ENCODE data around the gene MUS81. TPM values are rescaled to one million over a fixed set of nuclear protein-coding genes. Genes with fewer than 3 reads are reported as not detected.

MUS81 gene
- total and polyA plus RNA-seq, 9 of the 15 experiments (the other 6 are each of a cell fraction or from before 2014, with no cell fraction given) = 13.4 to 118 (median 53.7) TPM

- TF ChIP-seq CHCHD3 (CRISPR knock-in tag; IDR thresholded peaks at IDR 0.05) = 0 out of 2 replicates have a peak, but pooled peaks have one; percentile 44
- TF ChIP-seq ZBTB49 (CRISPR knock-in tag; IDR thresholded peaks at IDR 0.05; ENCODE audit: borderline replicate concordance) = no peak
- TF ChIP-seq CREB1 (IDR thresholded peaks at IDR 0.05) = peak; percentile 59; the same call in 1 of the 2 replicates
- TF ChIP-seq CREB1 (CRISPR knock-in tag; IDR thresholded peaks at IDR 0.05) = peak; percentile 75; the same call in 1 of the 2 replicates
- TF ChIP-seq ZBTB17 (CRISPR knock-in tag; IDR thresholded peaks at IDR 0.05) = no peak
- TF ChIP-seq RB1 (IDR thresholded peaks at IDR 0.05; ENCODE audit: low read depth) = peak; percentile 67; the same call in 1 of the 2 replicates
- no peak for TF ChIP-seq ZBTB9 (CRISPR knock-in tag; IDR thresholded peaks at IDR 0.05)
- no peak for TF ChIP-seq REST (IDR thresholded peaks at IDR 0.05; ENCODE audit: borderline replicate concordance)
- no peak for TF ChIP-seq REST (CRISPR knock-in tag; IDR thresholded peaks at IDR 0.05; ENCODE audit: low read depth)
- no peak for TF ChIP-seq FOXA3 (CRISPR knock-in tag; conservative IDR thresholded peaks at IDR 0.05 in 1 of 2, IDR thresholded peaks at IDR 0.05 in 1 of 2)
- TF ChIP-seq ZNF449 (CRISPR knock-in tag; IDR thresholded peaks at IDR 0.05) = no peak
- TF ChIP-seq NCOA2 (IDR thresholded peaks at IDR 0.05; ENCODE audit: partially characterized antibody in 2 of 2) = no peak
- no peak for TF ChIP-seq EHMT2 (IDR thresholded peaks at IDR 0.05)
These were observed 2.2 kb upstream of the MUS81 start, which contains the start of gene CFL1 (continued) for GRCh38 chr11:65857853-65858680.
